CD4-positive, alpha-beta T cell treated with Interleukin-17A for 1 hour (primary cell): Measurements from ENCODE around the gene FASN.
A peak's percentile ranks its signal among the peaks of the same experiment; 100 is the strongest.

ENCODE experiments used
- DNase-seq: peaks from one replicate; pipeline ENCODE4 v3.0.0-alpha.2; 2020

FASN gene

DNA sequence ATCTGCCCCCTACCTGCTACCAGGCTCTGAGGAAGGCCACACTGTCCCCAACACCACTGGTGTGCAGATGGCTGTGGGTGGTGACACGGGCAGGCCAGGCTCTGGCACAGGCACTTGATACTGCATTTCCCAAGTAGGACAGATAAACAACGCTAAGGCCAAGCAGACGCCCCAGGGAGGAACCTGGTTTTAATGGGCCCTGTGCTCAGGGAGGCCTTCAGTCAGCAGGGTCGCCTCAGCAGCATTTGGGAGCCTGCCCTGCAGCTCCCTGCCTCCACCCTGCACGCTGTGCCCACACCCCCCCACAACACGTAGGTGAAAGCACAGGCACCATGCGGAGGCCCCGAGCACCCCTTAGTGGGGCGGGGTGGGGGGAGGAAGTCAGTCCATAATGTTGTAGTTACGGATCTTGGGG, 3.3 kb upstream of the FASN start:
- no peak for DNase-seq

- DNase-seq: no peak
These were observed 2.7 kb upstream of the FASN start for GRCh38 chr17:82100502-82101298.

- no peak for DNase-seq
These were observed 1.1 kb upstream of the FASN start for GRCh38 chr17:82098939-82099763.

DNA sequence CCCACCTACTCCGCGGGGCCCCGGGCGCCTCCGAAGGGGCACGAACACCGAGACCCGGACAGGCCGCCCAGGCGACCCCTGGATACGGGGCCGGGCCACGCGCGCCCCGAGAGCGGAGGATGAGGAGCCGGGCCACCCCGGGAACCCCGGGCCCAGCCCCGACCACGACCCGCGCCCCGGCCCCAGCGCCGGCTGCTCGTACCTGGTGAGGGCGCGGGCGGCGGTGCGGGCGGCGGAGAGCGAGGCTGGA, 192 bp downstream of the FASN start:
- no peak for DNase-seq

DNA sequence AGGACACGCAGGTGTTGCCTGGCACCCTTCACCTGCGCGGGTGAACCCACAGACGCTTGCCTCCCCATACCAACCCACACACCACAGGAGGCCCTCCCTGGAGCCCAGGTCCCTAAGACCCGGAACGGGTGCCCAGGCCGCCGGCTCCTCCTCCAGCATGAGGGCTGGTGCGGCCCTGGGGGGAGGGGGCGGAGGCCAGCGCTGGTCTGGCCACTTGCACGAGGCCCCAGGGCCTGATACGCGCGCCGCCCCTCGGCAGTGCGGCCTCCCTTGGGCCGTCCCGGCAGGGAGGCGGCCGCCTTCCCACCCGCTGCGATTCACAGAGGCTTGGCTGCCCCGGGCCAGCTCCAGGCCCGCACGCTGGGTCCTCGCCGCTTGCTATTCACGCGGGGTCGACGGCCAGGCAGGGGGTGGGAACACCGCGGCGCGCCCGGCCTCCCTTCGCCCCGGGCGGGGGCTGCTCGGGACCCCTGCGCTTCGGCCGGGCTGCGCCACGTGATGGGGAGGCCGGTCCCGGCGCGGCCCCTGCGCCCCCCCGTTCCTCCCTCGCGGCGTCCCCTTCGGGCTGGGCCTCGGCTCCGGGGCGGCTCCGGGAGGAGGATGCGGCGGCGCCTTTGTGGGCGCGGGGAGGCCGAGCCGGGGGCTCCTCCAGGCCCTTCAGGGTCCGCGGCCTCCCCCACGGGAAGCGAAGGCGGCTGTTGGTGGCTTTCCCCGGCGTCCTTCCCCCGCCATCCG, 685 bp downstream of the FASN start:
- peak; percentile 19 for DNase-seq

GRCh38 chr17:82096709-82097183, 1.3 kb downstream of the FASN start:
- DNase-seq: no peak

GRCh38 chr17:82095777-82096708, 2.0 kb downstream of the FASN start:
- DNase-seq: no peak

GRCh38 chr17:82094931-82095776, 2.9 kb downstream of the FASN start:
- no peak for DNase-seq

DNA sequence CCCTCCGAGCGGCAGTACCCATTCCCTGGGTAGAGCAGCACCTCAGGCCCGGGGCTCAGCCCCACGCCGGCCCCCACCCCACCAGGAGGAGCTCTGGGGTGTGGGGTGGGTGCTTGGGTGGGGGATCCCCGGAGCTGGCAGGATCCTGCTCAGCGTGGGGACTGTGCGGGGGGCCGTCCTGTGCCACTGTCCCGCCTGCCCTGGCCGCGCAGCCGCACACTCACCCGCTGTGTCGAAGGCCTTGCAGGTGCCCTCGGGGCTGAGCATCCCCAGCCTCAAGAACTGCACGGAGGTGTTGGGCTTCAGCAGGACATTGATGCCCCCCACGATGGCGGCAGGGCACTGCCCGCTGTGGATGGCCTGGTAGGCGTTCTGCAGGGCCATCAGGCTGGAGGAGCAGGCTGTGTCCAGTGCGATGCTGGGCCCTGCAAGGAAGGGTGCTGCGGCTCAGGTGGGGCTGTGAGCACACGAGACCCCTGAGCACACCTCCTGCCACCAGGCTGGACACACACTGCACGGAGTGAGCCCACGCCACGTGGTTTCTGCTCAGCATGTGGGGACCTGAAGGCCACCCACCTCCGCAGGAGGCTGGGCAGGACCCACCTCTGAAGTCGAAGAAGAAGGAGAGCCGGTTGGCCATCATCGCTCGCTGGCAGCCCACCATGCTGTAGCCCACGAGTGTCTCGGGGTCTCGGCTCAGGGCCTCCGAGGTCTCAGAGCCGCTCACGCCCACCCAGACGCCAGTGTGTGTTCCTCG, 4.9 kb downstream of the FASN start:
- DNase-seq: no peak

- DNase-seq: no peak
These were observed 5.4 kb downstream of the FASN start for GRCh38 chr17:82092628-82092994.

DNA sequence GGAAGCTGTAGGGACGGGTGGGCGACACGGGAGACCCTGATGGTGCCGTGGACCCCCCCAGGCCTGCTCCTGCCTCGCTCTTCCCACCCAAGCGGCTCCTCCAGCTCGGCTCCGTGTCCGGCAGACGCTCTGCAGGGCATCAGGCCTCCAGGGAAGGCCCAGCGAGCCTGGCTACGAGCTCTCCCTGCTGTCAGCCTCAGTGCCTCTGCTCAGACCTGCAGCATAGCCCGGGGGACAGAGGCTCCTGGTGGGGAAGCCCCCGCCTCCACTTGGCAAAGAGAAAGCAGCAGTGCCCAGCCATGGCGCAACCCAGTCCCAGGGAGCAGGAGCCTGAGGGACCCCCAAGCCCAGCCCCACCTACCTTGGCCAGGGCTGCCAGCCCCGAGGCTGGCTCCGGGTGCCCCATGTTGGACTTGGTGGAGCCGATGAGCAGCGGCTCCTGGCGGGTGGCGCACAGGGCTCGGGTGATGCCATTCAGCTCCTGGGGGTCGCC, 5.9 kb downstream of the FASN start:
- DNase-seq: no peak

DNA sequence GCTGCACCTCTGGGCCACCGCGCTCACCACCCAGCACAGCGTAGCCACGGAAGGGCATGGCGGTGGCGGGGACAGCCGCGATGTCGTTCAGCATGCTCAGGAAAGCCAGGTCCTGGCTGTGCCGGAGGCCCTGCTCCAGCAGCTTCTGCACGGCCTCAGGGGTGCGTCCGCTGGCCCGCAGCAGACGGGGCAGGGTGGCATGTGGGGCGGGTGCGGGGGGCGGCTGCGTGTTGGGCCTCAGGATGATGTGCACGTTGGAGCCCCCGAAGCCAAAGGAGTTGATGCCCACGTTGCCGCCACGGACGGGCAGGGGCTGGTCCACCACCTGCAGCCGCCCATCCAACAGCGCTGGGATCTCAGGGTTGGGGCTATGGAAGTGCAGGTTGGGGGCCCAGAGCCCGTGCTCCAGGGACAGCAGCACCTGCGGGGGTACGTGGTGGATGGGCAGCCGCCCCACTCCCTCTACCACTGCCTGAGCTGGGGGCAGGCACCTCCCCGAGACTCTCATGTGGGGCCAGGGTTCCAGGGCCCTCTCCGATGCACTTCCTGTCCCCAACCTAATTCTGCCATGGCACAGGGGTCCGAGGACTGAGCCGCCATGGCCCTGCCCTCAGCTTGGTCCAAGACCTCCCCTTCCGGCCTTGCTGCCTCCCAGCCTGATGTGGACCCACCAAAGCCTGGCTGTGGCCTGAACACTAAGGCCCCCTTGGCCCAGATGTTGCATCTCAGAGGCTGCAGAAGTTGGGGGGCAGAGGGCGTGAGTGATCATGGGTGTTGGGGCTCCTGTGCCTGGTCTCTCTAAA, 6.6 kb downstream of the FASN start:
- DNase-seq: no peak

DNA sequence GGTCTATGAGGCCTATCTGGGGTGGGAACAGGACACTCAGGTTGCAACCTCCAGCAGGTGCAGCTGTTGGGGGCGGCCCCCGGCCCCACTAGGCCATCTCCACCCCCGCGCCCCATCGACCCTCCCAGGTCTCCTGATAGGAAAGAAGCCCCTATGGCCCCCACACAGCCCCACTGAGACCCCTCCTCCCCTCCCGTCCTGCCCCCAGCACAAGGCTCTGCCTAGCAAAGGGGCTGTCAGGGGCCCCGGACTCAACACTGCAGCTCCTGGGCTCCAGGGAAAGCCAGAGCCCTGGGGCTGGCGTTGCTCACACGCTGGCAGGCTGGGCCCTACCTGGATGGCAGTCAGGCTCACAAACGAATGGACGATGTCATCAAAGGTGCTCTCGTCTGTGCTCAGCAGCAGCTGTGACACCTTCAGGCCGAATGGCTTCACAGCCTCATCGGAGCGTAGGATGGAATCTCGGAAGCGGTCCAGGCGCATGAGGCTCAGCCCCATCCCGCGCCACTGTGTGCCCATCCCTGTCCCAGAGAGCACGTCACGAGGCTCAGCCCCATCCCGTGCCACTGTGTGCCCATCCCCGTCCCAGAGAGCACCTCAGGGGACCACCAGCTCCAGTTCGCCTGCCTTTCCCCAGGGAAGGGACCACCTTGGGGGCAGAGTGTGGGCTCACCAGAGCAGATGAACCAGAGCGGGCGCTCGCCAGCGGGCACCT, 7.3 kb downstream of the FASN start:
- DNase-seq: no peak

GRCh38 chr17:82089723-82090548, 8.1 kb downstream of the FASN start:
- no peak for DNase-seq

DNA sequence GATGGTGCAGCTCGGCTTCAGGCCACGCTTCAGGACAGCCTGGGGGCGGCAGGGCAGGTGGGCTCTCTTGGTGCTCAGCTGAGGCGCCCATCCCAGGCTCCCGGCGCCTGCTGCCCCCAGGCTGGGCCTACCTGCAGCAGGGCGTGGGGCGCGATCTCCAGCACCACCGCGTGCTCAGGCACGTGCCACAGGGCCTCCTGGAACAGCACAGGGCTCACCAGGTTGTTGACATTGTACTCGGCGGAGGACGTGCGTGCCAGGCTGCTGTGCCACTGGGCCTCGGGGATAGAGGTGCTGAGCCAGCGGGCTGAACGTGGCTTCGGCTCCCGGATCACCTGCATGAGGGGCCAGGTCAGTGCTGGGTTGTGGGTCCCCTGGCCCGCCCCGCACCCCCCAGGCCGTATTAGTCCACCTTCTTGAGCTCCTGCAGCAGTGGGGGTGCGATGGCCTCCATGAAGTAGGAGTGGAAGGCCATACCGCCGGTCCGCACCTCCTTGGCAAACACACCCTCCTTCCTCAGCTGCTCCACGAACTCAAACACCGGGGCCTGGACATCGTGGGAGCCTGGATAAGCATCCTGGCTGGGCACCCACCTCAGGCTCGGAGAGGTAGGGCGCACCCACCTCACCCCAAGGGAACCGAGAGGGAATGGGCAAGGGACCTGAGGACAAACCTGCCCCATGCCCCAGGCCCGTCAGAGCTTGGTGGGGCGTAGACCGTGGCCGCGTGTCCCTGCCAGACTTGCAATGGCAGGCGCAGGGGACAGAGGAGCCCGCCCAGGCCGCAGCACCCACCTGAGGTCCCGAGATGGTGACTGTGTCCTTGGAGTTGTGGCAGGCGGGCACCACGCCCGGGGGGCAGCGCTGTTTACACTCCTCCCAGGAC, 9.0 kb downstream of the FASN start:
- DNase-seq: no peak

- no peak for DNase-seq
These were observed 9.8 kb downstream of the FASN start for GRCh38 chr17:82087961-82088837.
